ENCODE results near the gene RACGAP1.

- TF ChIP-seq CTCF (IDR thresholded peaks at IDR 0.05) (no peak), POLR2A (IDR thresholded peaks at IDR 0.05) (no peak)
Observed at GRCh38 chr12:49962861-49963765, 62.2 kb downstream of the RACGAP1 start.
